Astrocyte of the cerebellum (primary cell): ENCODE data around the gene MED15.

ENCODE experiments used
- DNase-seq: peaks from one replicate; pipeline ENCODE4 v3.0.0-alpha.2; 2011; ENCODE audit warnings: low read depth
- H3K4me3 ChIP-seq: 2 replicates; pipeline ENCODE4 v1.5.1; 2011; ENCODE audit warnings: mild to moderate bottlenecking, low read depth, low read length, moderate library complexity
- in situ Hi-C: cut with HindIII; loops from 2 replicates; pipeline ENCODE4 v1.10.0; 2017; ENCODE audit warnings: low sequenced_read_pairs
- TF ChIP-seq, protein P1 (sequence below): IDR thresholded peaks from 2 replicates; pipeline ENCODE4 v1.5.1; 2012; ENCODE audit warnings: low read length, low read depth, moderate library complexity, mild to moderate bottlenecking; ENCODE audit errors: missing control alignments

MED15 gene

DNA sequence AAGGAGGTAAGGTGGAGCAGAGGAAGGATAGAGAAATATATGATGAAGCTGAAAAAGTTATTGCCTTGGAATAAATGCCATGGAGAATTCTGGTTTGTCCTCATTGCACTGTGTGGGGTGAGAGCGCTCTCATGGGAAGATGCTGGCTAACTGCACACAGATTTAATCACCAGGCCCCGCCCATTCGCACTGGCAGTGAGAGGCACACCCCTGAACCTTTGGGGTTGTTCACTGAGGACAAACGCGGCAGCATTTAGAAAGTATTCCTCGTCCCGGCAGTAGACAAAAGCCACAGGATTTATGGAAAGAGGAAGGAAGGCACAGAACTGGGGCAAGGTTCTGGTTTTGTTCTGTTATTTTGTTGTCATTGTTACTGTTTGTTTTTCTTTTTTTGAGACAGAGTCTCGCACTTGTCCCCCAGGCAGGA is 70.2 kb downstream of the MED15 start:
- in situ Hi-C loops, result no loop called here
- no peak overlapping the region for H3K4me3 ChIP-seq
- no peak for DNase-seq
- TF ChIP-seq, protein P1, sequence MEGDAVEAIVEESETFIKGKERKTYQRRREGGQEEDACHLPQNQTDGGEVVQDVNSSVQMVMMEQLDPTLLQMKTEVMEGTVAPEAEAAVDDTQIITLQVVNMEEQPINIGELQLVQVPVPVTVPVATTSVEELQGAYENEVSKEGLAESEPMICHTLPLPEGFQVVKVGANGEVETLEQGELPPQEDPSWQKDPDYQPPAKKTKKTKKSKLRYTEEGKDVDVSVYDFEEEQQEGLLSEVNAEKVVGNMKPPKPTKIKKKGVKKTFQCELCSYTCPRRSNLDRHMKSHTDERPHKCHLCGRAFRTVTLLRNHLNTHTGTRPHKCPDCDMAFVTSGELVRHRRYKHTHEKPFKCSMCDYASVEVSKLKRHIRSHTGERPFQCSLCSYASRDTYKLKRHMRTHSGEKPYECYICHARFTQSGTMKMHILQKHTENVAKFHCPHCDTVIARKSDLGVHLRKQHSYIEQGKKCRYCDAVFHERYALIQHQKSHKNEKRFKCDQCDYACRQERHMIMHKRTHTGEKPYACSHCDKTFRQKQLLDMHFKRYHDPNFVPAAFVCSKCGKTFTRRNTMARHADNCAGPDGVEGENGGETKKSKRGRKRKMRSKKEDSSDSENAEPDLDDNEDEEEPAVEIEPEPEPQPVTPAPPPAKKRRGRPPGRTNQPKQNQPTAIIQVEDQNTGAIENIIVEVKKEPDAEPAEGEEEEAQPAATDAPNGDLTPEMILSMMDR, result no peak

DNA sequence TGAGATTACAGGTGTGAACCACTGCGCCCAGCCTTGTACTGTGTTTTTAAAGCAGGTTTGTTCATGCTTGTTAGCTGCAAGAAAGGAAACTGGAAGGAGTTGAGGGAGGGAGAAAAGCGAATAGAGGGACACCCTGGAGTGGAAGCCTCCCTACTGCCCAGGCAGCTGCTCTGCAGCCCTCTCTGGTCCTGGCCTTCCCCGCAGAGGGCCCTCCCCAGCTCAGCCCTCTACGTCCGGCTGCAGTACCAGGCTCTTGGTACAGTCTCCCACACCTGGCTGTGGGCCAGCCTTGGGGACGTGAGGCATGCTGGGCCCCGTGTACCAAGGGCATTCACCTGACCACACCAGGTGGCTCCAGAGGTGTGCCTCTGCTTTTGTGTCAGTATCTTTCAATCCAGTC is 70.8 kb downstream of the MED15 start:
- TF ChIP-seq, protein P1, result no peak
- in situ Hi-C loops, result no loop called here
- no peak for DNase-seq
- H3K4me3 ChIP-seq, result no peak overlapping the region

DNA sequence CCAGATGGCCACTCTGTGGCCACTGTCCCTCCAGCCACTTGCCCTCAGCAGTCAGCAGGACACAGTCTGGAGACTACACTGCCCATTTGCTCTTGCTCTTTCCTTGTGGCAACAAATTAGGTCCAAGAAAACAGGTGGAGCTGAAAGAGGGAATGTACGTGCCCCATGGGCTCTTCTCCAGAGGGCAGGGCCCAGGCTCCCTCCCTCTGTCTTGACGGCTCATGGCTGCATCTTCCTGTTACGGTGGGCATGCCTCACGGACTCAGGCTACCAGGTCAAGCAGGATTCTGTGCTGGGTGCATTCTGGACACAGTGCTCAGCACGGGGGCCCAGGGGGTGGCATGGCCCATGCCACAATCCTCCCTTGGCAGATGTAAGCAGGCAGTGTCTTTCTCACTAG is 71.3 kb downstream of the MED15 start:
- TF ChIP-seq, protein P1, result no peak
- in situ Hi-C loops, result no loop called here
- no peak overlapping the region for H3K4me3 ChIP-seq
- no peak for DNase-seq

DNA sequence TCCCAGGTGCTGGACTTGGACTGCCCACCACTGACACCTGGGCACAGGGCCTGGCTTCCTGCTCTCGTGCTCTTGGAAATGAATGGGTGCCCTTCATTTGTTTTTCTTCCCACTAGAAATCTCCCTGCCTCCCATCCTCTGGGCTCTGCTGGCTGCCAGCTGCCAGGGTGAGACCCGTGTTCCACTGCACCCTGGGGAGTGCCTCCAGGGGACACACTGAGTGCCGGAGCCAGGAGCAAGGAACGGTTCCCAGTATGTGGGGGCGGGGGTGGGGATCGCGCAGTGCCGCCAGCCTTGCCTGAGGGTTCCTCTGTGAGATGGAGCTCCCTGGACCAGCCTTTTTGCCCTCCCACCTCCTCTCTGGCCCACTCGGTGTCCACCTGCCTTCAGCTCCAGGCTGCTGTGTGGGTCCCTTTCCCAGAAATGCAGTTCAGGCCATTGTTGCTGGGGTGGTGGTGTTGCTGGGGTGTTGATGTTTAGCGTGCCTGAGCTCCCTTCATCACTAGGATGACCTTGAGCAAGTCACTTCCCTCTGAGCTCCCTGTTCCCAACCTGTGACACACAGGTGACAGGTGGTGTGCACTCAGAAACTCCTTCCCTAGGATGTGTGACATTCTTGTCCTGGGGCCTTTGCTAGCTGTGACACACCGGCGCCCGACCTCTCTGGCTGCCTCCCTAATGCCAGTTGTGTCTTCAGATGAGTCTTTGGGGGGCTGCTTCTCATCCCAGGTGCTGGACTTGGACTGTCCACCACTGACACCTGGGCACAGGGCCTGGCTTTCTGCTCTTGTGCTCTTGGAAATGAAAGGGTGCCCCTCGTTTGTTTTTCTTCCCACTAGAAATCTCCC is 72.1 kb downstream of the MED15 start:
- no peak for DNase-seq
- in situ Hi-C loops, result no loop called here
- no peak overlapping the region for H3K4me3 ChIP-seq
- TF ChIP-seq, protein P1, result no peak

DNA sequence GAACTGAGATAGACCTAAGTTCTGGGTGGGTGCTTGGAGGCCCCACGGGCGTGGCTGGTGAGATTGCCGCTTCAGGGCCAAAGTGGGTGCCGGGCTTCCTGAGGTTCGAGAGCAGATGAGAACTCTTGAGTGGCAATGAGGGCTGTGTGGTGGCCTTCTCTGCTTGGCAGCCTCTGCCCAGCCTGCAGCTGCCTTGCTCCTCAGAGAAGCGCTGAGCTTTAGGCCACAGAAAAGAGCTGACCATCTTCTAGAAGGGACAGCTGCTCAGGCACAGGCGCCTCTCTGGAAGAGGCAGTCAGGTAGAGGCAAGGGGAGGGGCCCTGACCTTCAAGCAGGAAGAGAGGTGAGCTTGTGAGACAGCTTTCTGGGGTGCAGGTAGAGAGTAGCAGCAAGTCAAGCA is 72.8 kb downstream of the MED15 start:
- DNase-seq, result no peak
- TF ChIP-seq, protein P1, result no peak
- in situ Hi-C loops, result no loop called here
- no peak overlapping the region for H3K4me3 ChIP-seq

DNA sequence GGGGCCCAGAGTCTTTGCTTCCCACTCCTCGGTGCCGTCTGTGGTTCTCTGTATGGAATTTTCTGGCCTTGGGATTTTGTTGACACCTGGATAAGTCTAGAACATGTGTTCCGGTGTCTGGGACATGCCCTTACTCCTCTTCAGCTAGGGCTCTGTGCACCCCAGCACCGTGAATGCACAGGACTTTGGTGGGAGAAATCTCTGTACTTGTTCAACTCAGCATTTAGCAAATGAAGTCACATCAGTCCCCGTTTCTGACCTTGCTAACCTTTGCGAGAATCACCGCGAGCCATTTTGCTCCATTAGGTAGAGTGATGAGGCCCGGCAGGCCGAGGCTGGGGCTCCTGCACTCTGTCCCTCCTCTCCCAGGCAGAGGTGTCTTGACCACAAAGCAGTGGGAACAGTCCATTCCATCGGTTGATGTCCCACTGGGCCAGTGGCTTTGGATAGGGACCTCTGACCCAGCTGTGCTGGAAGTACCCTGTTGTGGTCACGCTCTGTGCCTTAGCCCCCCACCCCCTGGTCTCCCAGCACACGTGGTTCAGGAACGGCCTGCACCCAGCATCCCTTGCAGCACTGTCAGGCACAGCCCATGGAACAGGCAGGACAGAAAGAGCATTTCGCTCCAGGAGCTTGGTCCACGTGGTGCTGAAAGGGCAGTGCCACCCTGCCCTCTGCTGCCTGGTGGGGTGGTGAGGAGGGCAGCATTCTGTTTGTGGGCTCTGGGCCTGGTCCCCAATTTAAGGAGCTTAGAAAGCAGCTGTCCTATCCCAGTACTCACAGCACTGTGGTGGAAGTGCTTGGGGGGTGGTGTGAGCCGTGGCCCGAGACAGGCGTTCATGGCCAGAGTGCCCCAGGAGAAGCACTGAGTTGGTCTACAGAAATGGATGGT is 73.4 kb downstream of the MED15 start:
- H3K4me3 ChIP-seq, result no peak overlapping the region
- in situ Hi-C loops, result no loop called here
- TF ChIP-seq, protein P1, result no peak
- DNase-seq, result no peak
